CD4-positive, alpha-beta T cell (primary cell): ENCODE measurements around the gene NT5C2. TPM values are rescaled to one million over a fixed set of nuclear protein-coding genes. Genes with fewer than 3 reads are reported as not detected.

Source experiments
- ATAC-seq: fragments of 200-7000 bp; cut with Tn5 transposase; one replicate; pipeline ENCODE4 v1.10.0; 2022; ENCODE audit warnings: mild to moderate bottlenecking; ENCODE audit not compliant: poor library complexity
- CTCF ChIA-PET: fragments of 350-600 bp; sonication (Branson Sonifier 250); formaldehyde crosslinking; loops from one replicate; lab custom pipeline; 2021; ENCODE audit warnings: antibody characterized with exemption, inconsistent platforms; lab: Charles Lee
- POLR2A ChIA-PET: fragments of 350-600 bp; sonication (Branson Sonifier 250); formaldehyde crosslinking; loops from one replicate; lab custom pipeline; 2021; ENCODE audit warnings: antibody characterized with exemption, inconsistent platforms; lab: Charles Lee
- DNase-seq, 14 experiments: peaks; one replicate each; pipeline ENCODE4 v3.0.0-alpha.2; 2013 to 2020; ENCODE audit warnings: mixed read lengths in 2 of 14
- H3K27ac ChIP-seq, 2 donors: one replicate each; pipeline versions ENCODE4 v1.5.1 to v1.7.0; 2013; ENCODE audit warnings: low read length in 2 of 2, low read depth in 1 of 2, mild to moderate bottlenecking in 1 of 2
- H3K27me3 ChIP-seq, 2 experiments: 1 replicate in 1 of 2; 2 replicates in 1 of 2; pipeline versions ENCODE4 v1.6.1 to v1.7.0; 2013; ENCODE audit warnings: low read length in 2 of 2, control low read depth in 1 of 2, mild to moderate bottlenecking in 1 of 2, moderate library complexity in 1 of 2; ENCODE audit not compliant: insufficient read depth in 2 of 2, control insufficient read depth in 1 of 2
- H3K36me3 ChIP-seq: one replicate; pipeline ENCODE4 v1.6.1; 2013; ENCODE audit warnings: low read length, control low read depth; ENCODE audit not compliant: insufficient read depth
- H3K4me1 ChIP-seq: one replicate; pipeline ENCODE4 v1.6.1; 2013; ENCODE audit warnings: low read length, control low read depth; ENCODE audit not compliant: insufficient read depth
- H3K4me3 ChIP-seq: one replicate; pipeline ENCODE4 v1.5.1; 2013; ENCODE audit warnings: mild to moderate bottlenecking, low read length, moderate library complexity
- H3K9me3 ChIP-seq, 2 experiments: 1 replicate in 1 of 2; 2 replicates in 1 of 2; pipeline versions ENCODE4 v1.6.1 to v1.7.0; 2013; ENCODE audit warnings: low read length in 2 of 2, mild to moderate bottlenecking in 2 of 2, control low read depth in 1 of 2, moderate library complexity in 1 of 2; ENCODE audit not compliant: control insufficient read depth in 1 of 2, insufficient read depth in 1 of 2
- H3K27ac Mint-ChIP-seq: one replicate; pipeline ENCODE4 v1.8.0; 2020; ENCODE audit warnings: mixed read lengths
- H3K27me3 Mint-ChIP-seq: one replicate; pipeline ENCODE4 v1.8.0; 2021; ENCODE audit warnings: mixed read lengths
- H3K36me3 Mint-ChIP-seq: one replicate; pipeline ENCODE4 v1.8.0; 2021; ENCODE audit warnings: low read depth, mixed read lengths
- H3K4me1 Mint-ChIP-seq: one replicate; pipeline ENCODE4 v1.8.0; 2021; ENCODE audit warnings: low read depth, mixed read lengths
- H3K4me3 Mint-ChIP-seq: one replicate; pipeline ENCODE4 v1.8.0; 2020; ENCODE audit warnings: mild to moderate bottlenecking, mixed read lengths
- H3K9me3 Mint-ChIP-seq: one replicate; pipeline ENCODE4 v1.8.0; 2020; ENCODE audit warnings: mixed read lengths
- intact Hi-C, 2 experiments: fragments of 100-400 bp; cut with DNase I in 1 of 2; cut with micrococcal nuclease in 1 of 2; formaldehyde crosslinking; loops; one replicate each; pipeline versions ENCODE4 v1.15.1 to v1.9.0; 2023 to 2025; cut with DNase I, micrococcal nuclease
- total RNA-seq, 174 experiments: library from RNA in 2 of 174; stranded (reverse) in 2 of 174; gene quantifications; one replicate each; pipeline ENCODE4 v1.2.3 and lab custom pipeline; 2021 to 2026
- TF ChIP-seq, protein P1 (sequence below): fragments of 200-600 bp; IDR thresholded peaks from one replicate; pipeline ENCODE4 v1.8.0; 2022; ENCODE audit warnings: antibody characterized with exemption, mild to moderate bottlenecking

NT5C2 gene
- total RNA-seq, 2 experiments from 2014 or later: 43.2 to 47.8 TPM

DNA sequence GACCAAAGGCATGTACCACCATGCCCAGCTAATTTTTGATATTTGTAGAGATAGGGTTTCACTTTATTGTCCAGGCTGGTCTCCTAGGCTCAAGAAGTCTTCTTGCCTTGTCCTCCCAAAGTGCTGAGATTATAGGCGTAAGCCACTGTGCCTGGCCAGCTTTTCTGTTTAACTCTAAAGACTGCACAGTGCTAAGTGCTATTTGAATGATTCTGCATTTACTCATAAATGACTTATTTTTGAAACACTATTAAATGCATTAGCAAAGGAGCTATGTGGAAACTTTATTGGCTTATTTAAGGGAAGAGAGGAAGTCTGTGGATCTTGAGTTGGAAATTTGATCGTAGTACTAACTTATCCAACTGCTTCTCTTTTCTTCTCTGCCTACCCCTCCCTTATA, 89.1 kb downstream of the NT5C2 start:
- no peak overlapping the region for H3K4me3 Mint-ChIP-seq
- POLR2A ChIA-PET: no interaction called here
- H3K27ac ChIP-seq: no peak overlapping the region
- intact Hi-C loops: no loop called here
- no peaks in the 10 kb centered on the region for H3K9me3 ChIP-seq
- ATAC-seq: no peak
- no peaks in the 10 kb centered on the region for H3K4me1 Mint-ChIP-seq
- no peak for DNase-seq
- no peaks in the 10 kb centered on the region for H3K9me3 Mint-ChIP-seq
- TF ChIP-seq, protein P1, sequence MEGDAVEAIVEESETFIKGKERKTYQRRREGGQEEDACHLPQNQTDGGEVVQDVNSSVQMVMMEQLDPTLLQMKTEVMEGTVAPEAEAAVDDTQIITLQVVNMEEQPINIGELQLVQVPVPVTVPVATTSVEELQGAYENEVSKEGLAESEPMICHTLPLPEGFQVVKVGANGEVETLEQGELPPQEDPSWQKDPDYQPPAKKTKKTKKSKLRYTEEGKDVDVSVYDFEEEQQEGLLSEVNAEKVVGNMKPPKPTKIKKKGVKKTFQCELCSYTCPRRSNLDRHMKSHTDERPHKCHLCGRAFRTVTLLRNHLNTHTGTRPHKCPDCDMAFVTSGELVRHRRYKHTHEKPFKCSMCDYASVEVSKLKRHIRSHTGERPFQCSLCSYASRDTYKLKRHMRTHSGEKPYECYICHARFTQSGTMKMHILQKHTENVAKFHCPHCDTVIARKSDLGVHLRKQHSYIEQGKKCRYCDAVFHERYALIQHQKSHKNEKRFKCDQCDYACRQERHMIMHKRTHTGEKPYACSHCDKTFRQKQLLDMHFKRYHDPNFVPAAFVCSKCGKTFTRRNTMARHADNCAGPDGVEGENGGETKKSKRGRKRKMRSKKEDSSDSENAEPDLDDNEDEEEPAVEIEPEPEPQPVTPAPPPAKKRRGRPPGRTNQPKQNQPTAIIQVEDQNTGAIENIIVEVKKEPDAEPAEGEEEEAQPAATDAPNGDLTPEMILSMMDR: no peak
- H3K36me3 Mint-ChIP-seq: peaks cover 60% of the 10 kb centered on the region
- H3K4me3 ChIP-seq: no peak overlapping the region
- H3K27me3 ChIP-seq: no peaks in the 10 kb centered on the region
- H3K27me3 Mint-ChIP-seq: no peaks in the 10 kb centered on the region
- no peaks in the 10 kb centered on the region for H3K4me1 ChIP-seq
- CTCF ChIA-PET: interaction anchor here (1.4 kb wide), 1 partner anchor 186 kb away, joined by 3 read pairs; the partner anchor contains the start of gene CNNM2
- peaks cover 53% of the 10 kb centered on the region for H3K36me3 ChIP-seq
- H3K27ac Mint-ChIP-seq: no peak overlapping the region

DNA sequence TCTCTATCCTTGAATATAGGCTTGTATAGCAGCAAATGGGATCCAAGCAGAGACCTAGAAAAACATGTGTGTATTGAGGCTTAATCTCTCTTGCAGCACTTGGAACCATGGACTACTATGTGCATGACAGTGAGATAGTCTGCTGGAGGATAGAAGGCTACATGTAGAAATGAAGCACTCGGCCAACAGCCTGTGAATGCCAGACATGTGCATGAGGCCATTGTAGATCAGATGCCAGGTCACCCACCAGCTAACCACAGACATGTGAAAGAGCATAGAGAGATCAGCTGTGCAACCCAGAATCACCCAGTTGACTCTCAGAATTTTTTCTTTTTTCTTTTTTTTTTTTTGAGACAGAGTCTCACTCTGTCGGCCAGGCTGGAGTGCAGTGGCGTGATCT, 90.9 kb downstream of the NT5C2 start:
- Mint-ChIP-seq H3K4me1 (no peaks in the 10 kb centered on the region), H3K36me3 (peaks cover 71% of the 10 kb centered on the region), H3K27me3 (no peaks in the 10 kb centered on the region), H3K27ac (peak overlapping the region; percentile 23), H3K9me3 (no peaks in the 10 kb centered on the region), H3K4me3 (no peak overlapping the region)
- intact Hi-C loops: no loop called here
- Histone ChIP-seq H3K27ac (no peak overlapping the region), H3K4me1 (no peaks in the 10 kb centered on the region), H3K36me3 (peaks cover 70% of the 10 kb centered on the region), H3K27me3 (no peaks in the 10 kb centered on the region), H3K4me3 (no peak overlapping the region), H3K9me3 (no peaks in the 10 kb centered on the region)
- ChIA-PET CTCF (no interaction called here), POLR2A (interaction anchor here (0.6 kb wide), 1 partner anchor 128 kb away, joined by 6 read pairs; no protein-coding TSS in a partner anchor)
- TF ChIP-seq, protein P1: no peak
- ATAC-seq (no peak), DNase-seq (no peak)

DNA sequence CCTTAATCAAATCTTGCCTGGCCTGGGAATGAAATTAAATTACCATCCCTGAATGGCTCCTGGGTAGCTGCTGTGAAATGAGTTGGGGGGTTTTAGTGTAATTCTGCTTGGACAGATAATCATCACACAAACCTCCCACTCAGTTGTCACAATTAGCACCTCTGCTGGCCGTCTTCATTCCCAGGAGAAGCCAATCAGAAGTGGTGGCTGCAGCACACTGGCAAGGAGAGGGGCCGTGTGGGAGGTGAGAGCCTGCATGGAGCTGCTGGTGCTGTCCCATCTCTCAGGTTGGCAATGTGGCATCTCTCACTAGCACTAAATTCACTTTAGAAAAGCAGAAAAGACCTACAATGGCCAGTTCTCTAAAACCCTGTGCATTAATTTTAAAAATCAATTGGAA, 92.5 kb downstream of the NT5C2 start:
- Mint-ChIP-seq H3K27ac (no peak overlapping the region), H3K27me3 (no peaks in the 10 kb centered on the region), H3K36me3 (peaks cover 72% of the 10 kb centered on the region), H3K4me3 (no peak overlapping the region), H3K9me3 (no peaks in the 10 kb centered on the region), H3K4me1 (no peaks in the 10 kb centered on the region)
- Histone ChIP-seq H3K4me3 (no peak overlapping the region), H3K36me3 (peaks cover 72% of the 10 kb centered on the region), H3K9me3 (no peaks in the 10 kb centered on the region), H3K27ac (no peak overlapping the region), H3K4me1 (no peaks in the 10 kb centered on the region), H3K27me3 (no peaks in the 10 kb centered on the region)
- intact Hi-C loops: no loop called here
- DNase-seq (no peak), ATAC-seq (no peak)
- TF ChIP-seq, protein P1: no peak
- ChIA-PET CTCF (no interaction called here), POLR2A (no interaction called here)
